HG03095 (cell line): ENCODE data around the gene FNDC7.
"Not testable (repeated sequence)": the region's sequence is repeated elsewhere in the genome, so short reads cannot be mapped to it uniquely, and the experiment has no call there.

ENCODE experiments used
- ATAC-seq: cut with Tn5 transposase; IDR thresholded peaks from one replicate; pipeline ENCODE4 v1.9.1; 2021; ENCODE audit warnings: moderate library complexity; ENCODE audit not compliant: unreplicated experiment

Gene FNDC7, protein sequence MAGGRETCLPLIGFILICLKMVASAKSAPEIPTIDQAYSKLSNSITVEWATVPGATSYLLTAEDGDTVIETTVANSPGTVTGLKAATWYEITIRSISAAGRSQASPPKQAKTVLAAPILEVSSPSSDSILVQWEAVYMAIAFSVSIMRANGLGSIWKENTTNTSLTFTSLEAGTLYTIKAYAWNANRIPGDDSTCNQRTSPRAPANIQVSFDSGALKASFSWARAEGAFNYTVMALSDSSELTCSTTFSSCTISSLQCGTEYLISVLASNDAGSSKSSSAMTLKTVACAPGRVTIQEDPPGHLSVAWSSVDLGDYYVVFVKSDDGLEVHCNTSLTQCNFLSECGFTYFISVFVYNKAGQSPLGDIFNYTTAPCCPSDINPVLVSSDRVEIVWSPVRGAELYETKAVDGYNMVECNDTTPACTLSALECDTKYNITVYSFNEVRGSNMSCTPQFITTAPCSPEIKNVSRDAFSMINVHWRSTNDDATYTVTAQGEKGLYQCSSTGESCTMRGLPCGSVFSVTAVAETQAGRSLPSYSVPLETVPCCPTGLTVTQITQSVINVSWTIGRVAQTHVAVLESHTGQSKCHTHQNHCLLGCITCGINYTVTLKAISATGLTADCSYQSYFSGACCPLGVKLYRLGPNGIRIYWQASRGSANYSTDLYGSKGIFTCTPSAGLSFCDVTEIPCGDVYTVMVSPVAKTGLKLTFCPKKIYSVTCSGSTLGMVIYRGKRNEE

DNA sequence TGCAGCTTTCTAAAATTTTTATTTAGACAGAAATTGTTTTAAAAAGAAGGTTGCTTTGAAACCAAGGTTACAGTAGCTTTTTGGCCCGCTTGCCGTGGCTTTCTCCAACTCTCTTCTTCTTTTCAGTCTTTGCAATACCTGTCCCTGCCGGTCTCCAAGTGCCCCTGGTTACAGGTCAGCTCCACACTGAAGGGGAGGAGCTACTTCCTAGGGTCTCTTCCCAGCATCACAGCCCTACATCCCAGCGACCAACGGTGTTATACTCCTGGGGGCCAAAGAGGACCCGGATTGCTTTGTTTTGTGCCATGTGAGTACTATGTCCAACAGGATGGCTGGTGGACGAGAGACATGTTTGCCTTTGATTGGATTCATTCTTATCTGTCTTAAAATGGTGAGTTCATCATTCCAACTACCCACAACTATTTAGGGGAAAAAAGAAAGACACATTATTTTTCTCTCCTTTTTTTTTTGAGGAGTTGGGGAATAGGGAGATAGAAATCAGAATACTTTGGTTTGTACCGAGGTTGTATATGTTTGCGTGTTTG lies at the start of gene FNDC7:
TSS of gene FNDC7 (plus strand) at position 303 of the 545 bp plus-strand sequence. CDS start at position 329, 26 bp downstream.
- ATAC-seq, result no peak

DNA sequence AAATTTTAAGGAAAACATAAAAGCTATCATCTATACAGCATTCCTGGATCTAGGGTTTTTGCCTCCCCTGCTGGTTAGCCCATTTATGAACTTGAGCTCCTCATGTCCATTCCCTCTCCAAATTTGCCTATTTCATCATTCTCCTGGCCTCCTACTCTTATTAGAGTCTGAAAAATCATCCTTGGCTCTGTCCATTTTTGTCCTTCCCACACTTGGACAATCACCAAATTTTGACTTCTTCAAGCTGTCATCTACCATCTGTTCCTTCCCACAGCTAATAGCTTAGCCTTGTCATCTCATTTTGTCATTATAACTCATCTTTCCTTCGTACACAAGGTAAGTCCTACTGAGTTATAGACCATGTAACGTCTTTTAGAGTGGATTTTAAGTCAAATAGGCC lies 49.6 kb upstream of the FNDC7 start:
- no peak for ATAC-seq

DNA sequence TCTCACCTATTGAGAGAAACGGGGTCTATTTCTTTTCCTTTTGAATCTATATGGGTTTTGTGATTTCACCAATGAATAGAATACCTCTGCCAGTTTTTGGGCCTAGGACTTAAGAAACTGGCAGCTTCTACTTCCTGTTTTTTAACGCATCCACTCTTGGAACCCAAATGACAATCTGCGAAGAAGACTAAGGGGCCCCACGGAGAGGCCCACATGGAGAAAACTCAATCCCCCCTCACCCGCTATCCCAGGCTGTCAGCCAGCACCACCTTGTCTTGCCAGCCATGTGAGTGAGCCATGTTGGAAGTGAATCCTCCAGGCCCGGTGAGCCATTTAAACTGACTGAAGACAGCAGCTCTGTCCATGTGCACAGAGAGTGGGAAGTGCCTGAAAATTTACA lies 48.2 kb upstream of the FNDC7 start:
- no peak for ATAC-seq

DNA sequence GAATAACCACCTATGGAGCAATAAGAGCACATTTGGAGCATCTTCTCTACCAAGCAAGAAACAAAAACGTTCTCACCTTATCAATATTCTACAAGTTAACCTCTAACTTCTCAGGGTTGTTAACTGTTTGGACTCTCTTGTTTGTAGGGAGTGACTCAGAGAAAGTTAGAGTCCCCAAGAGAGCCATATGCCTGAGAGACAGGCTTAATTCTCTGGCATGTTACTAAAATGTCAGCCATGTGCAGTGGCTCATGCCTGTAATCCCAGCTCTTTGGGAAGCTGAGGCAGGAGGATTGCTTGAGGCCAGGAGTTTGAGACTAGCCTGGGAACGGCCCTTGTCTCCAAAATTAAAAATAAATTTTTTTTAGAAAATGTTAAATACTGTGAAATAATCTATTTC lies 47.6 kb upstream of the FNDC7 start:
- no peak for ATAC-seq

DNA sequence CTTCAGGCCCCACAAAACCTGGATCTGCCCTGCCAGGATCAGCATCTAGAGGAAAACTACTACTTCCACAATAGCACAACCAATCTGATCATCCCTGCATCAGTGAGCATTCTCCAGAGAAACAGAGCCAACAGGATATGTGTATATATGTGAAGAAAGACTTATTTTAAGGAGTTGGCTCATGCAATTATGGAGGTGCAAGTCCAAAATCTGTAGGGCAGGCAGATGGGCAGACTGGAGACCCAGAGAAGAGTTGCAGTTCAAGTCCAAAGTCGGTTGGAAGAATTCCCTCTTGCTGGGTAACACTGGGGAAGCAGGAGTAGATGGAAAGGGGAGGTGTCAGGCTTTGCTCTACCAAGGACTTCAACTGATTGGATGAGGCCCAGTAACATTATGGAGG lies 46.9 kb upstream of the FNDC7 start:
- ATAC-seq, result no peak

DNA sequence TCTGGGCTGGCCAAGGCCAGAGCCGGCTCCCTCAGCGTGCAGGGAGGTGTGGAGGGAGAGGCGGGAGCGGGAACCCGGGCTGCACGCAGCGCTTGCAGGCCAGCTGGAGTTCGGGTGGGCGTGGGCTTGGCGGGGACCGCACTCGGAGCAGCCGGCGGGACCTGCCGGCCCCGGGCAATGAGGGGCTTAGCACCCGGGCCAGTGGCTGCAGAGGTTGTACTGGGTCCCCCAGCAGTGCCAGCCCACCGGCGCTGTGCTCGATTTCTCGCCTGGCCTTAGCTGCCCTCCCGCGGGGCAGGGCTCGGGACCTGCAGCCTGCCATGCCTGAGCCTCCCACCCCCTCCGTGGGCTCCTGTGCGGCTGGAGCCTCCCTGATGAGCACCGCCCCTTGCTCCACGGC lies 45.3 kb upstream of the FNDC7 start:
- ATAC-seq, result not testable (repeated sequence)

DNA sequence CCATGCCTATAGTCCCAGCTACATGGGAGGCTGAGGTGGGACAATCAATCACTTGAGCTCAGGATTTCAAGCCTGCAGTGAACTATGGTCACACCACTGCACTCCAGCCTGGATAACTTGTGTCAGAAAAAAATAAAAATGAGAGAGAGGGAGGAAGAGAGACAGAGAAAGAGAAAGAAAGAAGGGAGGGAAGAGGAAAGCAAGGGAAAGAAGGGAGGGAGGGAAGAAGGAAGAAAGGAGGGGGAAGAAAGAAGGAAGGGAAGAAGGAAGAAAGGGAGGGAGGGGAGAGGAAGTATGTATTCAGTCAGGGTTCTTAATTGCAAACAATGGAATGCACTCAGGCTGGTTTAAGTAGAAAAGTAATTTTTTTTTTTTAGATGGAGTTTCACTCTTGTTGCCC lies 43.9 kb upstream of the FNDC7 start:
- ATAC-seq, result no peak

DNA sequence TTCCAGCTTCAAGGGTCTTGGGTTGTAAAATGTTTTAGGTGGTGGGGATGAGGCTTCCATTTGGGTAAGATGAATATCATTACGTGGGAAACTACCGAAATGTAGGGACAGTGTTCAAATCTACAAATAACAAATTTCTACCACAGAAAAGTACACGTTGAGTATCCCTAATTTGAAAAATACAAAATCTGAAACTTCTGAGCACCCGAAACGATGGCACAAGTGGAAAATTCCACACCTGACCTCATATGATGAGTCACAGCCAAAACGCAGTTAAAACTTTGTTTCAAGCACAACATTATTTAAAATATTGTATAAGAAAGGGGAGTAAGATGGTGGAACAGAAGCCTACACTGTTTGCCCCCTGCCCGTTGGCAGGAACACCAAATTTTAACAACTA lies 43.0 kb upstream of the FNDC7 start:
- ATAC-seq, result no peak

DNA sequence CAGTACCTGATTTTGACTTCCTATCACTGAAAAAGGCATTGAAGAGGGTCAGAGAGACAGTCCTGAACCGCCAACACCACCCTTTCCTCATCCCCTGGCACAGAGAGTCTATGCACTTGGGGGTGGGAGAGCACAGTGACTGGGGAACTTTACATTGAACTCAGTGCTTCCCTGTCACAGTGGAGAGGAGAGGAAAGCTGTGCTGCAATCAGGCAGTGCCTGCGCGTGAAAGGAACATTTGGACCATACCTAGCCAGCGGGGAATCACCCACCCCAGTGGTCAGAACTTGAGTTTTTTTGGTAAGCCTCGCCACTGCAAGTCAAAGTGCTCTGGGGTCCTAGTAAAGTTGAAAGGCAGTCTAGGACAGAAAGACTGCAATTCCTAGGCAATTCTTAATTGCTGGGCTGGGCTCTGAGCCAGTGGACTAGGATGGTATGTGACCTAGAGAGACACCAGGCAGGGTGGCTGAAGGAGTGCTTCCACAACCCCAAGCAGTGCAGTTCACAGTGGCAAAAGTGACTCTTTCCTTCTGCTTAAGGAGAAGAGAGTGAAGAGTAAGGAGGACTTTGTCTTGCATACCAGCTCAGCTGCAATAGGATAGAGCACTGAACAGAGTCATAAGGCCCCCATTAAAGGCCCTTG lies 42.5 kb upstream of the FNDC7 start:
- ATAC-seq, result no peak

DNA sequence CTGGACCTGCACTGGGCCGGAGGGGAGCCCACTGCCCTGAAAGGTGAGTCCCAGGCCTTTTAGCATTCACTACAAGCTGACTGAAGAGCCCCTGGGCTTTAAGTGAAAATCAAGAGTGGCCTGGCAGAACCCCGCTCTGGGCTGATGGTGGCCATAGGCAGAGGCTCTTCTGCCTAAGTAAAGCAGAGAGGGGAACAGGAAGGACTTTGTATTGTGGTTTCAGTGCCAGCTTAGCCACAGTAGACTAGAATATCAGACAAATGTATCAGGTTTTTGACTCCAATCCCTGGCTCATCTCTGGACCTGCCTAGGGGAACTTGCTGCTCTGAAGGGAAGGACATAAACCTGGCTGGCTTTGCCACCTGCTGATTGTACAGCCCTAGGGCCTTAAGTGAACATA lies 41.6 kb upstream of the FNDC7 start:
- no peak for ATAC-seq

DNA sequence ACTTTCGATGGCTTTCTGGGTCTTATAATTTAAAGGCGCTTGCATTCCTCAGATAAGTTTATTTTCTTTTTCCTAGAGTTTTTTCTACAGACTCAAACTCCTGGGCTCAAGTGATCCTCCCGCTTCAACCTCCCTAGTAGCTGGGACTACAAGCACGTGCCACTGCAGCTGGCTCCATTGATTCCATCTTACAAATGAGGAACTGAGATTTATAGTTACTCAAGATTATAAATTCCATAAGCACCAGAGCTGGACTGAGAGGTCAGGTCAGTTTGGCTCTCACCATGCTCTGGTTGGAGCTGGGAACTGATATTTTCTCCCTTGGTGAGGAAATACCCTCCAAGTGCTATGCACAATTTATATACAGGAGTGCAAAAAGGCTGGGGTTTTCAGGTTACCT lies 34.0 kb upstream of the FNDC7 start:
- no peak for ATAC-seq

DNA sequence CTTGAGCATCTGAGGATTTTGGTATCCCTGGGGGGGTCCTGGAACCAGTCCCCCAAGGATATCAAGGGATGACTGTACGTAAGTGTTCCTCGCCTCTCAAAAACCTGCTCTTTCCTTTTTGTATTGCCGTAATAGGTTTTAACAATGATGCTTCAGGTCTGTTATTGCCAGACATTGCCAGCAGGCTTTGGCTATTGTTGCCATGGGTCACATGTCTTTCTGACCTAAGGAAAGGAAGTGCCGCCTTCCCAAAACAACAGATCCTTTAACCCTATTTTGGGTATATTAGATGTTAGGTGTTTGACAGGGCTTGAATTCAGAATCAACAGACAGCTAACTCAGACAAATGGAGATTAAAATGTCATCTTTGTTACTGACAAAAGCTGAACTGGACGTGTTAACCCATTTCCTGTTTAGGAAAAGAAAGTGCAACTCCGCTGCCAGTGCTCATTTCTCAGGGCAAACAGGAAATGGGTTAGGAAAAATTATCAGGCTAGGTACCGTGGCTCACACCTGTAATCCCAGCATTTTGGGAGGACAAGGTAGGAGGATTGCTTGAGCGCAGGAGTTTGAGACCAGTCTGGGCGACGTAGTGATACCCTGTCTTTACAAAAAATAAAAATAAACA lies 33.0 kb upstream of the FNDC7 start:
- no peak for ATAC-seq

DNA sequence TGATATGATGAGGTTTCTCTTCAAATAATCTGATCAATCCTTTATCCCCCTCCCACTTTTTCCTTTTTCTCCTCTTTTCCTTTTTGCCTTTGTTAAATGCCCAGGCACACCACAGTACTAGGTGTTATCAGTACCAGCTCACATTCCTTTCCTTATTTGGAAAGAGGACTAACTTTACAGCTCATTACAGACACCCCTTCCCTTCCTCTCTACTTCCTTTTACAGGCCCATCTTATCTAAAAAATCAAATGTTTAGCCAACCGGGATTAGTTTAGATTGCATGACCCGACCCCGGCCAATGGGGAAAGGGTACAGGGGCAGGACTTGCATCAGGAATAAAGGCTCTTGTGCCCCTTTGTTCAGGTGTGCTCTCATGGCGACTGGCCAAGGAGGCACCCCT lies 31.0 kb upstream of the FNDC7 start:
- not testable (repeated sequence) for ATAC-seq

DNA sequence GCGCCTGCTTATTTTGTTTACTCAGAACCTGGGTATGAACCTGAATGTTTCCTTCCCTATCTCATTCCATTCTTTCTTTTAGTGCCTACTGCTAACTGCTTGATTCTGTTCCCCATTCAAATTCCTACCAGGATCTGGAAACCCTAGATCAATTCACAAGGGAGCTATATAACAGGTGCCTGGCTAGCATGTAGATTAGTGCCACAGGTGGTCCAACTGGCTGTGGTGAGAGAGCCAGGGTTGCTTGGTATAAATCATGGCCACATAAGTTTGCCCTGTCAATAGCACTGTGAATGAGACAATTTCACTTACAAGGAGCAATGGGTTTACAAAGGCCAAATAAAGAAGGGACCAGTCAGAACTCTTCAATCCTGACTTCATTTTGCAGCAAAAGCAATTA lies 27.2 kb upstream of the FNDC7 start:
- ATAC-seq, result no peak

DNA sequence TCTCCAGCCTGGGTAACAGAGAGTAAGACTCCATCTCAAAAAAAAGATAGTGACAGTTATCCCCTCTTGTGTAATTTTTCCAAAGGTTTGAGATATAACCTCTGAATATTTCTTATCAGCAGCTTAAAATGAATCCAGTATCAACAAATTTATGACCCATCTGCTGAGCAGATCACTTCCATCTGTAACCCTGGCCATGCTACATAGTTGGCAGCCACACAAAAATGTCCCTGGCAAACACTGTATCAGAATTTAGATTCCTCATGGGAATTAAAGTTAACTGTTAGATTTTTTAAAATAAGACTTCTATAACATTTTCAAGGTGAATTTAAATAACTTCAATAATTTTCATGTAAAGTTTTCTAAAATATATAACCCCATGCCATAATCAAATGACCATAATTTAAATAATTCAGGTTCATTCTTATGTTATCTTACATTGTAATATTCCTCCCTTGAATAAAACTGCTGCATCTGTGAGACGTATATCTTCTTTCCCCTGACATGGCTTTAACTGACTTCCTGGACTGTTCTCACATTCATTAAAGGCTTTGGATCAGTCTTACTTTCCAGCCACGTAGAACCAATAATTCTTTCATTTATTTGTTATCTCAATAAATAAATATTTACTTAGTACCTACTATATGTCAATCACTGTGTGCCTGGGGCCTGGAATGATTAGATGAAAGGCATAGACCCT lies 25.9 kb upstream of the FNDC7 start:
- ATAC-seq, result no peak

DNA sequence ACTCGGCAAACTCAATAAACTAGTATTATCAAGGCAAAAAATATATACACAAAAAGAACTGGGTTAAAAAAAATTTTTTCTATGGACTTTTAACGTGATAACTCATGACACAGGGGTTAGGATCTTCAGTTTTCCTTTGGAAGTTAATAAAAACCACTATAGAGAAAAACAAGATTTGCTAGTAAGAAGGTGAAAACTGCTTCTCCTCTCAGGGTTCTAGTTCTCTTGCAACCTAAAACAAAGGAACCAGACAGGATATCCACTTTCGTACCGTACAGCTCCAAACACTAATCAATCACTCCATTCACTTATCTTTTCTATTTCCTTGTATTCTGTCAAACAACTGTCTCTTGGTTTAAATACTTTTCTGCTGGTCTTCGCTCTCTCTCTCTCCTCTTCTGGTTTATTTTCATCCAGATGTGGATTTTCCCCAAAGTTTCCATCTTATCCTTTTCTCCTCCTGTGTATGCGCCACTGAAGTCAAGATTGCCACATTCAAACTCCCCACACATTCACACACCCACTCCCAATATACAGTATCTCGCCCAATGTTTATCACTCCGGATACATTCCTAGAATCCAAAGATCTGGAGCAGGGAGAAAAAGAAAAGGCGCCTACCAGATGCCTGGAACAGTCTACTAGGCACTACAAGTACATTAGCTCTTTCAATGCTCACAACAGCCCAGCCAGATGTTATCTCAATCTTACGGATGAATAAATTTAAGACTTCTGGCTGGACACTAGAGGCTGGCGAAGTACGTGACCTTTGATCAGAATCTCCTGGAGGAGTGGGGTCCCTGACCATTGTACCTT lies 21.4 kb upstream of the FNDC7 start:
- ATAC-seq, result no peak

DNA sequence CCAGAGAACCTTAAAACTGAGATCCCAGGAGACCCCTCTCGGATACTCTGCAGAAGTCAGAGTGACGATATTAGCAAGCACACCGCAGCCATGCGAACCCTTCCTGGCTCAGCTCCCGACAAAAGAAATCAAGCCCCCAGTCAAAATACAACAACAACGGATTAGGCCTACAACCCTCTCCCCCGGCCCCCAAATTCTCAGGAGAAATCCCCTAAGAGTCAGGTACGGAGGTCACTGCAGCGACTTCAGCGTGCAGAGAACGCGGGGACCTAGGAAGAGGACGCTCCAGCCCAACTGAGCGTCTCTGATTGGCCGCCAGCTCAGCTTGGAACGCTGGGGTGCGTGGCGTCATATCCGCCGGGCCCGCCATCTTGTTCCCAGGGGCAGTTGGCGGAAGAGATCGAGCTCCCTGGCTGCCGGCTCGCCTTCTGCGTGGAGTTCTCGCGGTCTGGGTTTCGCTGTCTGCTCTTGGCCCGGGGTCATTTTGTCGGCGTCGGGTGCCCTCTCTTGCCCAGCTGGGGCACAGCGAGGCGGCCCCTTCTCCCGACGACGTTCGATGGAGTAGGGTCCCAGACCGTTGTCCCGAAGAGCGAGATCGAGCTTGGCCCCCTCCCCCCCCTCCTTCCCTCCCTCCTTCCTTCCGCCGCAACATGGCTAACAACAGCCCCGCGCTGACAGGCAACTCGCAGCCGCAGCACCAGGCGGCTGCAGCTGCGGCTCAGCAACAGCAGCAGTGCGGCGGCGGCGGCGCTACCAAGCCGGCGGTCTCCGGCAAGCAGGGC lies 20.6 kb upstream of the FNDC7 start, which contains the start of gene PRPF38B:
TSS of gene PRPF38B (plus strand) at position 369 of the 782 bp plus-strand sequence. CDS start at position 651, 282 bp downstream.
- peak; percentile 93 for ATAC-seq

DNA sequence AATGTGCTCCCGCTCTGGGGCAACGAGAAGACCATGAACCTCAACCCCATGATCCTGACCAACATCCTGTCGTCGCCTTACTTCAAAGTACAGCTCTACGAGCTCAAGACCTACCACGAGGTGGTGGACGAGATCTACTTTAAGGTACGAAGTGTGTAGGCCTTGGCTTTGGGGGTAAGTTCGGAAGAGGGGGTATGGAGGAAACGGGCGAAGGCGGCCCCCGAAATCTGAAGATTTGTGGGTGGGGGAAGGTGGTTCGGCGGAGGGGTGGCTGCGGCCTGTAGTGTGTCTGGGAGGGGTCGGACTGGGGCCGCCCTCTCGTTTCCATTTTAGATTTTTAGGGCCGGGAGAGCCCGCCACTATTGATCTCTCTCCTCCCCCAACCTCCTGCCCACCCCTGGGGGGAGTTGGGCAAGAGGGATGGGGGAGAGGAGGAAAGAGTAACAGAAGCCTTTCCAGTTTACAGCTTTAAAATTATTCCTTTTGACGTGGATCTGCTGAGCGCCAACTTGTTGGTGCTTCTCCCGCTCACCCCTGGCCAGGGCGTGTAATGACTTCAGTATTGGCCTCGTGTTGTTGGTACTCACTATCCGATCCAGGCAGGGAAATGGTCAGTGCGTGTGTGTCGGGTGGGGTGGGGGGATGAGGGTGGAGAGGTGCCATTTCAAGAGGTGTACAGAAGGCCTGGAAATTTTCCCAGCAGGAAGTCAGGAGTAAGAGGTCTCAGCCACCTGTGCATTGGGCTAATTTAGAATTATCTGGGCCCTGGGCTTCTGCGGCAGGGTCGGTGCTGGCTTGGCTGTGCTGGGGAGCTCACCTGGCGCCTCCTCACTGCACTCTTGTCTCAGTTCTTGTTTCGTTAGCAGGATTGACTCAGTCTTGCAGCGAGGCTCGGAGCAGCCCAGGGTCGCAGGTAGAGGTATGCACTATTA lies 19.7 kb upstream of the FNDC7 start:
- ATAC-seq, result peak; percentile 53
